PC-9 (cell line): Measurements from ENCODE around the gene KIF26B. TPM values are rescaled to one million over a fixed set of nuclear protein-coding genes. Genes with fewer than 3 reads are reported as not detected.

ENCODE experiments used
- BruUV-seq: library from RNA; stranded (reverse); fragments of 400-500 nt; replicated peaks from 2 replicates; lab custom pipeline; 2021; lab: Mats Ljungman, UMichigan
- CTCF ChIA-PET: fragments of 300-600 bp; sonication (Branson Sonifier 250); formaldehyde crosslinking; loops from one replicate; lab custom pipeline; 2022; ENCODE audit warnings: antibody characterized with exemption; lab: Charles Lee
- POLR2A ChIA-PET: fragments of 300-600 bp; sonication (Branson Sonifier 250); formaldehyde crosslinking; loops from one replicate; lab custom pipeline; 2022; ENCODE audit warnings: antibody characterized with exemption; ENCODE audit not compliant: unreplicated experiment; lab: Charles Lee
- DNase-seq, 2 experiments: peaks; one replicate each; pipeline versions ENCODE4 v3.0.0 to v3.0.0-alpha.2; 2015 to 2022; ENCODE audit warnings: mixed read lengths in 1 of 2
- H2AFZ ChIP-seq: fragments of 200-600 bp; sonication (generic); 2 replicates; pipeline ENCODE4 v1.8.1; 2017; ENCODE audit warnings: antibody characterized with exemption
- H3F3A ChIP-seq: fragments of 200-600 bp; sonication (generic); 2 replicates; pipeline ENCODE4 v1.8.1; 2017; ENCODE audit warnings: antibody characterized with exemption, mild to moderate bottlenecking, low read depth; ENCODE audit not compliant: insufficient read depth
- H3K27ac ChIP-seq: fragments of 200-600 bp; sonication (generic); 2 replicates; pipeline ENCODE4 v1.6.1; 2016; ENCODE audit warnings: mixed run types
- H3K27me3 ChIP-seq: fragments of 200-600 bp; sonication (generic); 2 replicates; pipeline ENCODE4 v1.6.1; 2016; ENCODE audit warnings: low read depth, mixed run types; ENCODE audit not compliant: insufficient read depth
- H3K36me3 ChIP-seq: fragments of 200-600 bp; sonication (generic); 2 replicates; pipeline ENCODE4 v1.6.1; 2016; ENCODE audit warnings: low read depth, mixed run types
- H3K4me1 ChIP-seq: fragments of 200-600 bp; sonication (generic); replicated peaks from 2 replicates; pipeline ENCODE4 v1.6.1; 2016; ENCODE audit warnings: mixed run types; ENCODE audit not compliant: insufficient read depth
- H3K4me2 ChIP-seq: fragments of 200-600 bp; sonication (generic); 2 replicates; pipeline ENCODE4 v1.6.1; 2017; ENCODE audit warnings: mixed run types
- H3K4me3 ChIP-seq: fragments of 200-600 bp; sonication (generic); 2 replicates; pipeline ENCODE4 v1.6.1; 2016; ENCODE audit warnings: mixed run types
- H3K79me2 ChIP-seq: fragments of 200-600 bp; sonication (generic); 2 replicates; pipeline ENCODE4 v1.6.1; 2017; ENCODE audit warnings: low read depth, mixed run types
- H3K9me2 ChIP-seq: fragments of 200-600 bp; sonication (generic); 2 replicates; pipeline ENCODE4 v1.8.1; 2017; ENCODE audit warnings: mild to moderate bottlenecking; ENCODE audit not compliant: insufficient read depth
- H3K9me3 ChIP-seq: fragments of 200-600 bp; sonication (generic); 2 replicates; pipeline ENCODE4 v1.8.1; 2016; ENCODE audit warnings: low read depth; ENCODE audit not compliant: insufficient read depth
- H4K20me1 ChIP-seq: fragments of 200-600 bp; sonication (generic); 2 replicates; pipeline ENCODE4 v1.8.1; 2017; ENCODE audit not compliant: insufficient read depth
- CTCF ChIP-seq: fragments of 200-600 bp; sonication (generic); conservative IDR thresholded peaks from 2 replicates; pipeline ENCODE4 v1.6.1; 2017; ENCODE audit warnings: mixed run types, antibody characterized with exemption, mild to moderate bottlenecking, moderate library complexity
- EZH2 ChIP-seq: fragments of 200-600 bp; sonication (generic); IDR thresholded peaks from 2 replicates; pipeline ENCODE4 v1.8.0; 2017; ENCODE audit warnings: antibody characterized with exemption, low read depth
- intact Hi-C: fragments of 100-400 bp; cut with micrococcal nuclease; formaldehyde crosslinking; loops from one replicate; pipeline ENCODE4 v1.10.0; 2022; ENCODE audit not compliant: unreplicated experiment
- total RNA-seq: library from RNA; stranded (reverse); gene quantifications from 2 replicates; pipeline ENCODE4 v1.2.3, GENCODE V29; 2021

KIF26B gene
- total RNA-seq, 1 experiment from 2014 or later = 0.11 TPM

DNA sequence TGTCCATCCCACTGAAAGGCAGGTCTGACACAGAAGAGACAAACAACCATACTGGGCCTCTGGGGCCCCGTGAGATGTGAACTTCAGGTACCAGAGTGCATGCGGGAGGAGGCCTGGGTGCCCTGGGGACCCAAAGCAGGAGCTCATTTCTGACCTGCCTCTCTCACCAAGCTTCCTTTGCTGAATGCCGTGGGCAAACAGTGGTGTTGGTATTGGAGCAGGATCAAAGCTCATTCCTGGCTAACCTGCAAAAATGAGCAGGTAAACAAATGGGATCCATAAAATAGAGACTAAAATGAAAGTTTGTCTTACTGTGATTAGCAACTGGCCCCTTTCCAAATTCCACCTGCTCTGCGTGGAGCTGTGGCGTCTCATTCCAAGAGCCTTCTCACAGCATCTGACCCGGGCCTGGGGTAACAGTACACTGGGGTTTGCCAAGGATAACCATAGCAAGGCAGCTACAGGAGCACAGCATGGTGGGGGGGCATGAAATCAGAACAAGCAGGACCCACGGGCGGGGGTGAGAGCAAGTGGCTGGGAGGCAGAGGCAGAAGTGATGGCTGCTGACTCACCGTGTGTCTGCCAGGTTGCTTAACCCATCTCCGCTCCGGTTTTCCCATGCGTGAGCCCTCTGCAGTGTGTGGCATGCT, 103.6 kb downstream of the KIF26B start:
- intact Hi-C loops = no loop called here

DNA sequence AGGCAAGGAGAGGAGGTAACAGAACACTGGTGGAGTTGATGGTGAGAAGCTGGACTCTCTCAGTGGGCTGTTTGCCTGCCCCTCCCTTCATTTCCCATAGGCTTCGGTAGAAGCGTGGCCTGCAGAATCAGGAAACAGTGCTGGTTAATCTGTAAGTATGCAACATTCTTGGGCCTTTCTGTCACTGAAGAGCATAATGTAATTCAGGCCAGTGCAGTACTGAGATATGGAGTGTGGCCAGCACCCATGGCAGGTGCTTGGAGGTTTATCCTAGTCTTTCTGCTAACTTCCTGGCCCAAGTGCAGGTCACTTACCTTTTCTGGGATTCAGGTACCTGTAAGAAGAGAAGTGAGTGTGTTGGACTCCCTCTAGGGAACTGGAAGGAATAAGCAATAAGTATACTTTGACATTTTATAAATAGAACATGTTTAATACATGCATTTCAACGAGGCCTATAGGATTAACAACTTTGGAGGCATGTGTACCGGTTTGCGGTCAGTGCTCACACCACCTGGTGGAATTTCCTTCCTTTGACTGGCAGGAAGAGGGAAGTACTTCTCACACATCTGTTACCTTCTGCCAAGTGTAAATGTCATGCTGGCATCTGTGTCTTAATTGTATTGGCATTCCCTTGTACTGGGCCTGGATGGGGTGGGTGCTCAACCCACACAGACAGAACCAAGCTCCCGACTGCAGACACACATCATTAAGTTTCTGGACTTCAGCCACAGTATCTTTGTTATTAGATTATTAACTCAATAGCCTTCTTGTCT, 105.5 kb downstream of the KIF26B start:
- Histone ChIP-seq H3K9me3 (no peaks in the 10 kb centered on the region), H3K4me1 (no peaks in the 10 kb centered on the region), H3K36me3 (no peaks in the 10 kb centered on the region), H4K20me1 (no peaks in the 10 kb centered on the region), H3F3A (no peaks in the 10 kb centered on the region), H3K9me2 (no peaks in the 10 kb centered on the region), H3K27me3 (peaks cover 92% of the 10 kb centered on the region), H3K27ac (no peak overlapping the region), H3K4me2 (no peak overlapping the region), H2AFZ (no peak overlapping the region), H3K4me3 (no peak overlapping the region), H3K79me2 (no peaks in the 10 kb centered on the region)
- ChIA-PET POLR2A (no interaction called here), CTCF (no interaction called here)
- no peak for DNase-seq
- no TSS peak for BruUV-seq
- TF ChIP-seq EZH2 (no peak), CTCF (no peak)
- intact Hi-C loops = no loop called here

More for the DNA sequence above, 103.6 kb downstream of the KIF26B start:
- Histone ChIP-seq H2AFZ (no peak overlapping the region), H3K27me3 (peaks cover 85% of the 10 kb centered on the region), H3K4me1 (no peaks in the 10 kb centered on the region), H4K20me1 (no peaks in the 10 kb centered on the region), H3K4me2 (peak overlapping the region; percentile 26; the same call in 1 of the 2 replicates), H3K9me2 (no peaks in the 10 kb centered on the region), H3K27ac (no peak overlapping the region), H3K9me3 (no peaks in the 10 kb centered on the region), H3F3A (no peaks in the 10 kb centered on the region), H3K4me3 (no peak overlapping the region), H3K79me2 (no peaks in the 10 kb centered on the region), H3K36me3 (no peaks in the 10 kb centered on the region)
- CTCF ChIA-PET = no interaction called here
- BruUV-seq = no TSS peak
- DNase-seq = no peak
- POLR2A ChIA-PET = no interaction called here
- no peak for TF ChIP-seq EZH2
- TF ChIP-seq CTCF = no peak

DNA sequence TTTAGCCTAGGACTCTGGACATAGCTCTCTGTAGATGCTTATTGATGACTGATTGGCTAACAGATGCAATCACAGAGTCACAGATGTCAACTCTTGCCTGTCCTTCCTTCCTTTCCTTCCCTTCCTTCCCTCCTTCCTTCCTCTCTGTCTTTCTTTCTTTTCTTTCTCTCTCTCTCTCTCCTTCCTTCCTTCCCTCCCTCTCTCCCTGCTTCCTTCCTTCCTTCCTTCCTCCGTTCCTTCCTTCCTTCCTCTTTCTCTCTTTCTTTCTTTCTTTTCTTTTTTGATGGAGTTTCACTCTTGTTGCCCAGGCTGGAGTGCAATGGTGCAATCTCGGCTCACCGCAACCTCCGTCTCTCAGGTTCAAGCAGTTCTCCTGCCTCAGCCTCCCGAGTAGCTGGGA, 106.1 kb downstream of the KIF26B start:
- no peaks in the 10 kb centered on the region for H3F3A ChIP-seq
- POLR2A ChIA-PET = no interaction called here
- no peaks in the 10 kb centered on the region for H3K9me2 ChIP-seq

More for the DNA sequence above, 106.1 kb downstream of the KIF26B start:
- CTCF ChIA-PET = no interaction called here
- H2AFZ ChIP-seq = no peak overlapping the region
- H3K79me2 ChIP-seq = no peaks in the 10 kb centered on the region
- no peak for DNase-seq
- no TSS peak for BruUV-seq
- H3K27ac ChIP-seq = no peak overlapping the region
- H3K4me2 ChIP-seq = no peak overlapping the region
- TF ChIP-seq CTCF = no peak
- TF ChIP-seq EZH2 = no peak
- no peak overlapping the region for H3K4me3 ChIP-seq
- H3K36me3 ChIP-seq = no peaks in the 10 kb centered on the region
- H3K27me3 ChIP-seq = peaks cover 92% of the 10 kb centered on the region
- no peaks in the 10 kb centered on the region for H3K4me1 ChIP-seq
- H4K20me1 ChIP-seq = no peaks in the 10 kb centered on the region
- no peaks in the 10 kb centered on the region for H3K9me3 ChIP-seq
- intact Hi-C loops = no loop called here
